ENCODE results near the gene SARS1.
"Not testable (repeated sequence)": the region's sequence is repeated elsewhere in the genome, so short reads cannot be mapped to it uniquely, and the experiment has no call there.

Gene SARS1

GRCh38 chr1:109277434-109278204, 63.9 kb downstream of the SARS1 start:
- DNase-seq (ENCODE audit: low spot score), result peak; percentile 76

- no peak for DNase-seq (ENCODE audit: low spot score)
Observed at GRCh38 chr1:109279615-109280278, 66.0 kb downstream of the SARS1 start.

GRCh38 chr1:109280862-109281261, 67.1 kb downstream of the SARS1 start:
- DNase-seq (ENCODE audit: low spot score), result no peak

- no peak for DNase-seq (ENCODE audit: low spot score)
Observed at GRCh38 chr1:109281680-109282496, 68.2 kb downstream of the SARS1 start.

GRCh38 chr1:109282497-109282951, 68.8 kb downstream of the SARS1 start:
- no peak for DNase-seq (ENCODE audit: low spot score)

GRCh38 chr1:109282952-109283747, 69.4 kb downstream of the SARS1 start, which contains the start of gene PSRC1:
Gene PSRC1 (minus strand): TSS chr1:109283145.
- peak; percentile 93 for DNase-seq (ENCODE audit: low spot score)

- DNase-seq (ENCODE audit: low spot score), result peak; percentile 25
Observed at GRCh38 chr1:109283748-109284600, 70.3 kb downstream of the SARS1 start.

- not testable (repeated sequence) for DNase-seq (ENCODE audit: low spot score)
Observed at GRCh38 chr1:109286762-109287161, 73.0 kb downstream of the SARS1 start.

Measured in activated CD4-positive, alpha-beta T cell treated with anti-CD3 and anti-CD28 coated beads, Interleukin-2, Interleukin-4, amounts not matched to agents 100 ng/mL and 50 ng/mL, durations not matched to agents 16 hours and 8 hours (primary cell).